Epithelial cell of proximal tubule (primary cell): ENCODE measurements around the gene FAM184A. TPM values are rescaled to one million over a fixed set of nuclear protein-coding genes. Genes with fewer than 3 reads are reported as not detected.
A peak's percentile ranks its signal among the peaks of the same experiment; 100 is the strongest.

Source experiments
- DNase-seq: peaks from one replicate; pipeline ENCODE4 v3.0.0-alpha.2; 2011; ENCODE audit warnings: low read depth
- H3K4me3 ChIP-seq: 2 replicates; pipeline ENCODE4 v1.5.1; 2011; ENCODE audit warnings: low read depth, mild to moderate bottlenecking, low read length
- total RNA-seq: library from RNA; depleted of rRNA; stranded (reverse); fragments of >200 nt; gene quantifications from 2 replicates; pipeline ENCODE4 v1.2.3, GENCODE V29; 2015
- TF ChIP-seq, protein P1 (sequence below): conservative IDR thresholded peaks from 2 replicates; pipeline ENCODE4 v1.5.1; 2012; ENCODE audit warnings: low read depth, mild to moderate bottlenecking, low read length

Gene FAM184A
- total RNA-seq, 1 donor from 2014 or later = 1.9 TPM

DNA sequence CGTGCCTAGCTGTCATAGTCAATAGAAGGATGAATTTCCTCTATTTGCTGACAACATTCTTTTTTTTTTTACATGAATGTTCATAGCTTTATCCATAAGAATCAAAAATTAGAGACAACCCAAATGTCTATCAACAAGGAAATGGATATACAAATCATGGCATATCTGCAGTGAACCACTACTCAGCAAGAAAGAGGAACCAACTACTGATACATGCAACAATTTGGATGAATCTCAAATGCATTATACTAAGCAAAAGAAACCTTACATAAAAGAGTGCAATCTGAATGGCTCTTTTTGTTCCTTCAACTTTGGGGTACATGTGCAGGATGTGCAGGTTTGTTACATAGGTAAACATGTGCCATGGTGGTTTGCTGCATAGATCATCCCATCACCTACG, 125.8 kb downstream of the FAM184A start:
- H3K4me3 ChIP-seq = no peak overlapping the region
- TF ChIP-seq, protein P1, sequence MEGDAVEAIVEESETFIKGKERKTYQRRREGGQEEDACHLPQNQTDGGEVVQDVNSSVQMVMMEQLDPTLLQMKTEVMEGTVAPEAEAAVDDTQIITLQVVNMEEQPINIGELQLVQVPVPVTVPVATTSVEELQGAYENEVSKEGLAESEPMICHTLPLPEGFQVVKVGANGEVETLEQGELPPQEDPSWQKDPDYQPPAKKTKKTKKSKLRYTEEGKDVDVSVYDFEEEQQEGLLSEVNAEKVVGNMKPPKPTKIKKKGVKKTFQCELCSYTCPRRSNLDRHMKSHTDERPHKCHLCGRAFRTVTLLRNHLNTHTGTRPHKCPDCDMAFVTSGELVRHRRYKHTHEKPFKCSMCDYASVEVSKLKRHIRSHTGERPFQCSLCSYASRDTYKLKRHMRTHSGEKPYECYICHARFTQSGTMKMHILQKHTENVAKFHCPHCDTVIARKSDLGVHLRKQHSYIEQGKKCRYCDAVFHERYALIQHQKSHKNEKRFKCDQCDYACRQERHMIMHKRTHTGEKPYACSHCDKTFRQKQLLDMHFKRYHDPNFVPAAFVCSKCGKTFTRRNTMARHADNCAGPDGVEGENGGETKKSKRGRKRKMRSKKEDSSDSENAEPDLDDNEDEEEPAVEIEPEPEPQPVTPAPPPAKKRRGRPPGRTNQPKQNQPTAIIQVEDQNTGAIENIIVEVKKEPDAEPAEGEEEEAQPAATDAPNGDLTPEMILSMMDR = no peak
- no peak for DNase-seq

DNA sequence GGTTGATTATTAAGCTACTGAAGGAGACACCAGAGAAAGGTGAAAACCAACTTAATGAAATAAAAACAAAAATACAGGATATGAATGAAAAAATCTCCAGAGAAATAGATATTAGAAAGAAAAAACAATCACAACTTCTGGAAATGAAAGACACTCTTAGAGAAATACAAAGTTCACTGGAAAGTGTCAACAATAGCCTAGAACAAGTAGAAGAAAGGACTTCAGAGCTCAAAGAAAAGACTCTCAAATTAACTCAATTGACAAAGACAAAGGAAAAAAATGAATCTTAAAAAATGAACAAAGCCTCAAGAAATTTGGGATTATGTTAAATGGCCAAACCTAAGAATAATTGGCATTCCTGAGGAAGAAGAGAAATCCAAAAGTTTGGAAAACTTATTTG, 133.2 kb downstream of the FAM184A start:
- TF ChIP-seq, protein P1 = no peak
- no peak overlapping the region for H3K4me3 ChIP-seq
- no peak for DNase-seq

DNA sequence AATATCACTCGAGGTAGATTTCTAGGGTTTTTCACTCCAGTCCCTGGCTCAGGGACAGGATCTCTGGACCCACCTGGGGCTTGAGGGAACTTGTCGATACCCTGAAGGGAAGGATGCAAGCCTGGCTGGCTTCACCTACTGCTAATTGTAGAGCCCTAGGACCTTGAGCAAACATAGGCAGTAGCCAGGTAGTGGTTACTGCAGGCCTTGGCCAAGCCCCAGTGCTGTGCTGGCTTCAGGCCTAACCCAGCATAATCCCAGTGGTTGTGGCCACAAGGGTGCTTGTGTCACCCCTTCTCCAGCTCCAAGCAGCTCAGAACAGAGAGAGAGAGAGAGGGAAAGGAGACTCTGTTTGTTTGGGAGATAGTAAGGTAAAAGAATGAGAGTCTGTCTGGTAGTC, 137.7 kb downstream of the FAM184A start:
- no peak for DNase-seq

DNA sequence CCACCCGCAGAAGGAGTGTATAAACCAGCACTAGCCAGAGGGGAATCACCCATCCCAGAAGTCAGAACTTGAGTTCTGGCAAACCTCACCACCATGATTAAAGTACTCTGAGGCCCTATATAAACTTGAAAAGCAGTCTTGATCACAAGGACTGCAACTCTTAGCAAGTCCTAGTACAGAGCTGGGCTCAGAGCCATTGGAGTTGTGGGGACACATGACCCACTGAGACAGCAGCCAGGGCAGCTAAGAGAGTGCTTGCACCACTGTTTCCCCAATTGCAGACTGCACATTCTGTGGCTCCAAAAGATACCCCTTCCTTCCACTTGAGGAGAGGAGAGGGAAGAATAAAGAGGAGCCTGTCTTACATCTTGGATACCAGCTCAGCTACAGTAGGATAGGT, 138.8 kb downstream of the FAM184A start:
- TF ChIP-seq, protein P1 = no peak
- DNase-seq = no peak
- no peak overlapping the region for H3K4me3 ChIP-seq

More for the DNA sequence above, 137.7 kb downstream of the FAM184A start:
- H3K4me3 ChIP-seq = no peak overlapping the region
- TF ChIP-seq, protein P1 = no peak

DNA sequence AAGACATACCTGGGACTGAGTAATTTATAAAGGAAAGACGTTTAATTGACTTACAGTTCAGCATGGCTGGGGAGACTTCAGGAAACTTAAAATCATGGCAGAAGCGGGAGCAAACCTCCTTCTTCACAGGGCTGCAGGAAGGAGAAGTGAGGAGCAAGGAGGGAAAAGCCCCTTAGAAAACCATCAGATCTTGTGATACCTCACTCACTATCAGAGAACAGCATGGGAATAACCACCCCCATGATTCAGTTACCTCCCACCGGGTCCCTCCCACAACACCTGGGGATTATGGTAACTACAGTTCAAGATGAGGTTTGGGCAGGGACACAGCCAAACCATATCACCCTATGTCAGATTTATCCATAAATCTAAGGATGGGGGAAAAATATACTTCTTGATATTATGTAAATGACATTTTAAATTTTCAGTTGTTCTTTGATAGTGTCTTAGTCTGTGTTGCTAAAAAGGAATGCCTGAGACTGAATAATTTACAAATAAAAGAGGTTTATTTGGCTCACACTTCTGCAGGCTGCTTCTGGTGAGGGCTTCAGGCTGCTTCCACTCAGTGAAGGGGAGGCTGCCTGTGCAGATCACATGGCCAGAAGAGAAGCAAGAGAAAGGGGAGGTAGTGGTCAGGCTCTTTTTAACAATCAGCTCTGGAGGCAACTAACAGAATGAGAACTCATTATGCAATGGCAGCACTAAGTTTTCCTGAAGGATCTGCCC, 142.3 kb downstream of the FAM184A start:
- H3K4me3 ChIP-seq = no peak overlapping the region
- TF ChIP-seq, protein P1 = no peak
- no peak for DNase-seq

DNA sequence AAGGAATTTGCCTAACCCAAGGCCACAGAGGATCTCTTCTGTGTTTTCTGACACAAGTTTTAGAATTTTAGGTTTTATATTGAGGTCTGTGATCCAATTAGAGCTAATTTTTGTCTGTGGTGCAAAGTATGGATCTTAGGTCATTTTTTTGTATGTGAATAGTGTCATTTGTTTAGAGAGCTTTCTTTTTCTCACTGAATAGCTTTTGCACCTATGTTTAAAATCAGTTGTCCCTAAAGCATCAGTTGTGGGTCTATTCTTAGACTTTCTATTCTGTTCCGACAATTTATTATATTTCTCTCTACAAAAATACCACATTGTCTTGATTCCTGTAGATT, 143.2 kb downstream of the FAM184A start:
- no peak for DNase-seq
- TF ChIP-seq, protein P1 = no peak
- H3K4me3 ChIP-seq = peak overlapping the region; percentile 79
